OCI-M1 (cell line): ENCODE data around the gene OR6C76.
"Not testable (repeated sequence)": the region's sequence is repeated elsewhere in the genome, so short reads cannot be mapped to it uniquely, and the experiment has no call there.

Experiments
- DNase-seq: peaks from one replicate; lab custom pipeline; 2025; lab: John Stamatoyannopoulos, UW

The OR6C76 gene

DNA sequence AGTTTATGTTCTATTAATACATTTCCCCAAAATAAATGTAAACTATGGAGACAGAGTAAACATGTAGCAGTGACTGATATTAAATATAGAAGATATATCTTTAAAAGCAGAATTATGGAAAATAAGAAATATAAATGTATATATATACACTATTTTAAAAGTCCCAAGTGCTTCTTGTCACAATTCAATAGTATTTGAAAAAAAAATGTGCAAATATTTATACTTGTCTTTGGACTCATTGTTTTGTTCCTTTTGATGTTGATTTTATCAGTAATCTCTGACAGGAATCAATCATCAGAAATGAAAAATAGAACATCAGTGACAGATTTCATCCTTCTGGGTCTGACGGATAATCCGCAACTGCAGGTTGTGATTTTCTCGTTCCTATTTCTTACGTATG, at the start of gene OR6C76:
TSS of gene OR6C76 (plus strand) at position 301 of the 400 bp plus-strand sequence. CDS start at position 301, 0 bp downstream.
- no peak for DNase-seq

- peak; percentile 24 for DNase-seq
These were observed 40.2 kb upstream of the OR6C76 start for GRCh38 chr12:55385891-55386290.

- no peak for DNase-seq
These were observed 33.8 kb upstream of the OR6C76 start for GRCh38 chr12:55392032-55392795.

- no peak for DNase-seq
These were observed 29.7 kb upstream of the OR6C76 start for GRCh38 chr12:55396326-55396725.

DNA sequence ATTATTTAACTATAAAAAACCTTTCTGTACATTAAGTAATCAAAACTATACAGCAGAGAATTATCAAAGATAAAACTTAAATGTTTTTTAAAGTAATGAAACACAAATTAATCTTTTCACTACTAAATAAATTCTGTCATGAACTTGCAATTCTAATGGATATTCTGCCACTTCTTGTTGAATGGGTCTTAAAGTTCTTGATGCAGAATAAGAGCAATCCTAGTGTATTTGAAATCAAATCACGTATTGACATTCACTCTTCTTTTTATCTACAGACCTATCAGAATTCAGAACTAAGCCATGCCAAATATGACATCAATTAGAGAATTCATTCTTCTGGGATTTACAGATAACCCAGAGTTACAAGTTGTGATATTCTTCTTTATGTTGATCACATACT, 25.8 kb upstream of the OR6C76 start, which contains the start of gene OR6C65:
TSS of gene OR6C65 (plus strand) at position 301 of the 400 bp plus-strand sequence. CDS start at position 301, 0 bp downstream.
- DNase-seq = no peak

GRCh38 chr12:55407866-55408265, 18.2 kb upstream of the OR6C76 start:
- no peak for DNase-seq

- not testable (repeated sequence) for DNase-seq
These were observed 16.9 kb upstream of the OR6C76 start for GRCh38 chr12:55409133-55409532.

- DNase-seq = peak; percentile 39
These were observed 13.9 kb upstream of the OR6C76 start for GRCh38 chr12:55412138-55412537.

DNA sequence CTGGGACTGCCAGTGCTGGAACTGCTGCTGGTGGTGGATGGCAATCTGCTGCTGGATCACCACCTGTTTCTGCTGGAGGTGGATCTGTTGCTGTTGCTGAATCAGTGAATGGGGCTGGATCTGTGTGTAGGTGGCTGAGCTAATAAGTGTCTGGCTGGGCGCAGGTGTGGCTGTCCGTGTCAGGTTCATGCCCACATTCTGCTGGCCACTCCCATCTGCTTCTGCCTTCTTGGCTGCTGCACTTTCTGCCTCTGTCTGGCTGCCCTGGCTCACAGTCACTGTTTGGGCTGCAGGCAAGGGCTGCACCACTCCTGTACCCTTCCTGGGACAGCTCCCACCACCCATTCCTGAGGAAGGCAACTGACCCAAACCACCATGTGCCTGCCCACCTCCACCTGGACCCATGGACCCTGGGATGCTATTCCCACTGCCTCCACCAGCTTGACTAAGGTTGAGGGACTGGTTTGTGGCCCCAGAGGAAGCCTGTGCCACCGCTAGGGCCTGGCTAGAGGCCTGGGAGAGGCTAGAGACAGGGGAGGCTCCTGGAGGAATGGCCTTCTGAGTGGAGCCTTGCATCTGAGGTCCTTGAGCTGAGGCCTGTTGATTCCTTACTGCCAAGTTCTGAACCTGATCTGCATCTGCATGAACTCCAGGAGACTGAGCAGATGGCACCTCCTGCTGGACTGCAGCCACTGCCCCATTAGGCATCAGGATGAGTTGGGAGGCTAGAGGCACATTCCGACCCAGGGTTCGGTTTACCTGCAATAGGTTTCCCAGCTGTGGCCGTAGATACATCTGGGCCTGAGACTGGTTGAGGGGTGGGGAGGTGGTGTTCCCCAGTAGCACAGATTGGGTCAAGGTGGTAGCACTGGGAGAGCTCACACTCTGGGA, 12.3 kb upstream of the OR6C76 start:
- DNase-seq = not testable (repeated sequence)

- not testable (repeated sequence) for DNase-seq
These were observed 11.6 kb upstream of the OR6C76 start for GRCh38 chr12:55414396-55414823.

DNA sequence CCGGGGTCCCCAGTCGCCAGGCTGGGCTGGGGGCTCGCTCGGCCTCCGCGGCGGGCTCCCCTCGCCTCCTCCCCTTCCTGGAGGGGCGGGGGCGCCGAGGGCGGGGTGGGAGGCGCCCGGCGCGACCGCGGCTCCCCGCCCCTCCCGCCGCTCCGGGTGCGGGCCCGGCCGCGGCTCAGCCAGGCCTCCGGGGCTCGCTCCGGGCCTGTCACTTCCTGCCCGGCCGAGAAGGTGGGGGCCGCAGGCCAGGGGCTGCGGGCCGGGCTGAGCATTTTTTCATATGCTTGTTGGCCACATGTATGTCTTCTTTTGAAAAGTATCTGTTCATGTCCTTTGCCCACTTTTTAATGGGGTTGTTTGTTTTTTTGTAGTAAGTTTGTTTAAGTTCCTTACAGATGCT, 11.2 kb upstream of the OR6C76 start:
- not testable (repeated sequence) for DNase-seq

GRCh38 chr12:55416961-55417360, 9.1 kb upstream of the OR6C76 start:
- DNase-seq = no peak

DNA sequence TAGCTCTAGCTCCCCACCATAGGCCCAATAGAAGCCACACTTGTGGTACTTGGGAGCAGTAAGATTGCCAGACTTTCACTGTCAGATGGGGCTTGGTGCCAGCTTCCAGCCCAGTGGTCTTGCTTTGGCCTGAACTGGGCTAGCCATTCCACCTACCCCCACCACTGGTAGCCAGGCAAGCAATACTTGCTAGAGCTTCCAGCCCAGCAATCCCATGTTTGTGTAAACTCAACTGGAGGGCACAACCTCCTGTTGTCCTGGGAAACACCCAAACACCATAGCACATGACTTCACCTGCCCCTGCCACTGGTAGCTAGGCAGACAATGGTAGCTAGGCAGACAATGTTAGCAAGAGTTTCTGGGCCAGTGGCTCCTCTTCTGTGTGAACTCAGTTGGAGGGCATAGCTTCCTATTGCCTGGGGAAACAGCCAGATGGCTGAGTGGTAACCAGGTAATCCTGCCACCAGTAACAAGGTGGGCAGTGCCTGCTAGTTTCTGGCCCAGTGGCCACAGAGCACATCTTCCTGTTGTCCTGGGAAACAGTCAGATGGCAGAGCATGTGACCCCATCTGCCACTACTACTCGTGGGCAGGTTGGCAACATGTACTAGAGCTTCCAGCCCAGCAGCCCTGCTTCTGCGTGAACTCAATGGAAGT, 5.6 kb upstream of the OR6C76 start:
- DNase-seq = no peak

DNA sequence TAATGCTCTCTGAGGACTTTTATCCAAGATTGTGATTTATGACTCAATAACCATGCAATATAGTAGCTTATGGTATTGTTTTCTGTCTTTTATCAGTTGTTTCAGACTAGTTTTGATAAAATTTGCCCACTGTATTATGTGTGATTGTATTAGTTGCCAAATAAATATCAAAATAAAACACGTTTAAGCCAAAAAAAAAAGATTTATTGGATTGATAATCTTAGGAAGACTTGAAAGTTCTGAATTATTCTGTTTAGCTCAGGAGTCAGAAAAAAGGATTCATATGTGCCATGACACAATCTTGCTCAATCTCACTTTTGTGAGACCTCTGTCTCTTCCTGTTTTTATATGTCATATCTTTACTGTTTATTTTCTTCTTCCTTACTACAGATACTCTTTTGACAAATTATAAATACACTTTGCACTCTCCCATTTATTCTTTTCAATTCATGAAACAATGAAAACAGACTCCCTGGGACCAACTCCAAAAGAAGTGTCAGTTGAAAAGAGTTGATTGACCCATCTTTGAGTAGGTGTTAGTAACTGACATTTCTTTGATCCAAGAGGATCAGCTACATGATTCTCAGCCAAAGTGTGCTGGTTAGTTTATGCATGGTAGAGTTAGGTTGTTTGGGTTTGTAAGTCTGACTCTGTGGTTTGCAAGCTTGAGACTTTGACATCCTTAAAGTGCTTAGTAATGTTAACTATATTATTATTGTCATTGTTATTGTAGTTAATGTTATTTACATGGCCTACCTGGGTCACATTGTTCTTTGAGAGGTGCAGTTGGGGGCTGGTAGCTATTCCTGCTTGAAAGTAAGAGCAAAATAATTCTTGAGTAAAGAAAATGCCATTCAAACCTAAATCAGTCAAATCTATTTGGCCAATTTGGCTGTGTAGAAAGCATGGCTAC, 2.5 kb downstream of the OR6C76 start:
- peak; percentile 7 for DNase-seq

DNA sequence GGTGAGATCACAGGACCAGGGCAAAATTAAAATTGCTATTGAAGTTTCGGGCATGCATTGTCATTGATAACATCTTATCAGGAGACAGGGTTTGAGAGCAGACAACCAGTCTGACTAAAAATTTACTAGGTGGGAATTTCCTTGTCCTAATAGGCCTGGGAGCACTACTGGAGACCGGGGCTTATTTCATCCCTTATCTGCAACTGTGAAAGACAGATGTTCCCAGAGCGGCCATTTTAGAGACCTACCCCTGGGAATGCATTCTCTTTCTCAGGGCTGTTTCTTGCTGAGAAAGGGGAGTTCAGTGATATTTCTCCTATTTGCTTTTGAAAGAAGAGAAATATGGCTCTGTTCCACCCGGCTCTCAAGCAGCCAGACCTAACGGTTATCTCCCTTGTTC, 15.2 kb downstream of the OR6C76 start:
- peak; percentile 31 for DNase-seq

- DNase-seq = no peak
These were observed 17.7 kb downstream of the OR6C76 start, which contains the start of gene OR6C2 for GRCh38 chr12:55443776-55444175. Gene OR6C2 (plus strand): TSS chr12:55444076. CDS start chr12:55452214, 8,138 bp downstream.

DNA sequence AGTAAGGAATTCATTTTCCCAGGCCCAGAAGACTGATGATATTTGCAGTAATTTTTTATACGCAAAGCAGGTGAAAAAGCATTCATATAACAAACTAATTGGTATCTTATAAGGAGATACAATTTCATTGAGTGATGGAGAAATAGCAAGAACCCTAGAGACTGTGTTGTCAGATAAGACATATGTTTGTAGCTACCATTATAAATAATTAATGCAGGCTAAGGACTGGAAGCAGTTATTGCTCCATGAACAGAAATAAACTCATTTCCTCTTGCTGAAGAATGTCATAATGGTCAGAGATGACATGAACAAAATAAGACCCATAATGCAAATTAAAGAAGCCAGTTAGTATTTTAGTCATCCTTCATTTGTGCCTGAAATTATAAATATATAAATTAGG, 19.3 kb downstream of the OR6C76 start:
- DNase-seq = no peak

DNA sequence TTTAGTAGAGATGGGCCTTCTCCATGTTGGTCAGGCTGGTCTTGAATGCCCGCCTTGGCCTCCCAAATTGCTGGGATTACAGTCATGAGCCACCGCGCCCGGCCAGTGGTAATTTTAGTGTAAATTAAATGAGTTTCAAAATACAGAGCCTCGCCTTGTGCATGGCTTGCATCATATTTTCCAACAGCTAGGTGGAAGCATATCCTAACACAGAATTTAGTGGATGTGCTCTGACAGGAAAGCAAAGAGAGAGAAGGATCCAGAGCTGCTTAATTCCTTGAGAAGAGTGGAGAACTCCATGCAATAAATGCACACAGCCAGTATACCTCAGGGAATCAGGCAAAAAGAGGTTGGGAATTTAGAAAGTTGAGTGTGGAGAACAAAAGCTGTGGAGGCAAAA, 20.3 kb downstream of the OR6C76 start:
- DNase-seq = peak; percentile 60

- no peak for DNase-seq
These were observed 22.8 kb downstream of the OR6C76 start for GRCh38 chr12:55448825-55449224.

DNA sequence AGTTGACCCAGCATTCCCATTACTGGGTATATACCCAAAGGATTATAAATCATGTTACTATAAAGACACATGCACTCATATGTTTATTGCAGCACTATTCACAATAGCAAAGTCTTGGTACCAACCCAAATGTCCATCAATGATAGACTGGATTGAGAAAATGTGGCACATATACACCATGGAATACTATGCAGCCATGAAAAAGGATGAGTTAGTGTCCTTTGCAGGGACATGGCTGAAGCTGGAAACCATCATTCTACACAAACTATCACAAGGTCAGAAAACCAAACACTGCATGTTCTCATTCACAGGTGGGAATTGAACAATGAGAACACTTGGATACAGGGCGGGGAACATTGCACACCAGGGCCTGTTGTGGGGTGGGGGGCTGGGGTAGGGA, 38.9 kb downstream of the OR6C76 start:
- DNase-seq = not testable (repeated sequence)

DNA sequence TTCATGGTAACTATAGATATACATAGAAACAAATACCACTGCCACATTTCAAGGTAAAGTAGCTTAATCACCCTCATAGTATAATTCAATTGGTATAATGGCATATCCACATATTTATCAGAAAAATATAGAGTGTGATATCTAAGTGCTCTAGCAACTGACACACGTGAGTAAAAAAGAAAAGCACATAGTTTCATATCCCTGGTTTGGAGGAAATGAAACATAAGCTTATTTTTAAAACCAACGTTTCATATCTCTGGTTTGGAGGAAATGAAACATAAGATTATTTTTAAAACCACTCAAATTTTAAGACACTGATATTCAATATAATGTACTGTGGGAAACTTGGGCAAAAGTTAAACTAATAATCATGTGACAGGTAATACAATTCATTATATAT, 41.8 kb downstream of the OR6C76 start:
- no peak for DNase-seq
